HUDEP-2 (cell line): ENCODE data around the gene ZNHIT3.
A peak's percentile ranks its signal among the peaks of the same experiment; 100 is the strongest.

Experiments
- DNase-seq, 76 experiments: peaks; one replicate each; lab custom pipeline; 2025; ENCODE audit not compliant: unreplicated experiment in 76 of 76; lab: John Stamatoyannopoulos, UW

ZNHIT3 gene

GRCh38 chr17:36509272-36509985 lies 22.9 kb downstream of the ZNHIT3 start:
- DNase-seq, result no peak

DNA sequence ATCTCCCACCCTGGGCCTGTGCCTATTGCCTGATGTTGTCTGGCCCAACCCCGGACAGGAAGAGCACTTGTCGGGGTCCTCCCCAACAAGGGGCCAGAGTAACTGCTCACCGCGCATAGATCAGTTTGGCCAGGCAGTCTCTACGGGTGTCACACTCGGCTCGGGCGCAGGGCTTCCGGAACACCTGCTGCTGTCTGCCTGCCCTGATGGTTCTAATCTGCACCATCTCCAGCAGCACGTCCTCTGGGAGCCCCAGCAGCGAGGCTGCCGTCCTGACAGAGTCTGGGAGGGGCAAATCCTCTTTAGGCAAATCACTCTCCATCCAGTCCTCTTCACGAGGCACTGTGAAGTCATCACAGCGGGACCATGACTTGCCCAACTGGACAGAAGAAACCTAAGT lies 24.2 kb downstream of the ZNHIT3 start:
- DNase-seq, result no peak

DNA sequence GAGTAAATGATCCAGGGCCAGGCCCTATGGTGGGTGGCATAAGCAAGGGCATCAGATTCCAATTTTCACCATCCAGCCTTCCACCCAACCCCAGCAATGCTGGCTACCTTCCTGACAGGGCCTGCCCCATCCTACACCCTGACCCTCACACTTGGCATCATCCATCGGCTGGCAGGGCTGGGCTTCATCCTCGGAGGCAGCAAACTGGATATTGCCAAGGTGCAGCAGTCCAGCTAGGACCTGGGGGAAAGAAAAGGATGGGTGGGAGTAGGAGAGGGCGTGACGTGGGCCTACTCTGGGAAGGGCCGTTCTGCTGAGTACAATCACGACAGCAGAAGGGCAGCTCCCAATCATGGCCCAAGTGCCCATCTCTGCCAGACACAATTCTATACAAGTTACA lies 24.7 kb downstream of the ZNHIT3 start:
- DNase-seq, result no peak

GRCh38 chr17:36512641-36513040 lies 26.2 kb downstream of the ZNHIT3 start:
- DNase-seq, result no peak

DNA sequence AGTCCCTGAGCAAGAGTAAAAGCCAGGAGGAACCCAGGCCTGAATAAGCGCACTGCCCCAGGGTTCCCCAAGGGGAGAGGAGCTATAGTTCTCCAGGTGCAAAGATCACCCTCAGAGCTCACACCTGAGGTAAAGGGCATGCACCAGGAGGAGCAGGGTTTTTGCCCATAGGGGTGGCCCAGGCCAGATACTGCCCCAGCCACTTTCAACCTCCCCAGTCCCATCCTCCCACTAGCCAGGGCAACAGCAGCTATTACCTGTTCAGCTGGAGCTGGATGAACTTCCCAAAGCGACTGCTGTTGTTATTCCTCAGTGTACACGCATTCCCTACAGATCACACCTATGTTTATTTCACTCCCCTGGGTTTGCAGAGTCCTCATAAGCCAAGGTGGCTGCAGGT lies 28.4 kb downstream of the ZNHIT3 start:
- DNase-seq, result no peak

GRCh38 chr17:36515837-36516236 lies 29.4 kb downstream of the ZNHIT3 start:
- no peak for DNase-seq

- no peak for DNase-seq
Observed at GRCh38 chr17:36523113-36523512, 36.6 kb downstream of the ZNHIT3 start.

DNA sequence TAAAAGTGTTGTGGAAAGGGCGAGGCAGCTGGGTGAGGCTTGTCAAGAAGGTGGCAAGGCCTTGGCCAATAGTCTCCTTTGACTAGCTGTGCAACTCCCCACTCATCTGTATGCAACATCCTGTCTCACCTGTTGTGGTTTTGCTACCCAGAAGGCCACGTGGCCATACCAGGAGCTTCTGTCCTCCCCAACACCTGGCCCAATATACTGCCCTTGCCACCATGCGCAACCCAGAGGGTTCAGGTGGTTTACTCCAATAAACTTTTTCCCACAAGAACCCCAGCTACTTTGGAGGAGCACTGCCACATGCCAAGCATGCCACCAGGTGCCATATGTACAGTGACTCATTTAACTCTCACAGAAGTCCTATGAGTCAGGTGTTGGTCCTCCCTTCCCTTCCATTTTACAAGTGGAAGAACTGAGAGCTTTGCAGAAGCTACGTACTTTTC lies 38.0 kb downstream of the ZNHIT3 start:
- no peak for DNase-seq

GRCh38 chr17:36525113-36525512 lies 38.6 kb downstream of the ZNHIT3 start:
- no peak for DNase-seq

DNA sequence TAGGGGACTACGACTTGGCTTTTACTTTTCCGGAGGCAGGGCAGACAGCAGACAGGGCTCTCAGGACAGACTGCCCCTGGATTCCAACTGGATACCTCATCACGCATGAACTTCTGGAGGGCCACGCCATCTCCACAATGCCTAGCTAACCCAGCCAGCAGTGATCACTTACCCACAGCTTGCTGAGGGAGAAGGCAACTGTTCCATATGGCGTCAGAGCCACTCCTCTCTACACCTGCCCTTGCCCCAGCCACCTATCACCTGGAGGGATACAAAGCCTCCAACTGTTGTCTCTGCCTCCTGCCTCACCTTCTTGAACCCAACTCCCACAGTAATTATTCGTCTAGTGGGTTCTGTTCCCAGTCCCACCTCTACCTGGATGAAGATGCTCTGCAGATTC lies 39.4 kb downstream of the ZNHIT3 start:
- no peak for DNase-seq

GRCh38 chr17:36527621-36528250 lies 41.3 kb downstream of the ZNHIT3 start:
- no peak for DNase-seq

- DNase-seq, result no peak
Observed at GRCh38 chr17:36529121-36529520, 42.6 kb downstream of the ZNHIT3 start.

DNA sequence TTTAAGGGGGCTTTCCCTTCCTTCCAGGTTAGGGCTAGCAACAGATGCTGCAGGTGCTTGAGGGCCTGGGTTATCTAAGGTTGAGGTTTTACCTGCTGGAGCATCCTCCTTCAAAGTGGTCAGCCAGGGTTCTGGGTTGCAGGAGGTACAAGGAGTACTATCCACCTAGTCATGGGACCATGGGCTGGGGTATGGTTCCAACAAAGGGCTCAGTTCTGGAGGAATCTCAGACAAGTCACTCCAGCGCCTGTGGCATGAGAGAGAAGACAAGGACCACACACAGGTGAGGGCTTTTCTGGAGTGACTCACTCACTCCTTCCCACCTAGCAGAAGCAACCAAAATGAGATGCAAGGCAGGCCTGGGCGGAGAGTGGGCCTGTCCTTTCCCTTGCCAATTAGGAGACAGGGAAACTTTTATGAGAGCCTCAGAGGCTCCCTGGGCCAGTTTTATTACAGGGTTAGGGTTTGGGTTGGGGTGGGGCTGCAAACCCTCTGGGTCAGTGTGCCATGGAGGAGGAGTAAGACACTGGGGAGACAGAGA lies 46.0 kb downstream of the ZNHIT3 start:
- no peak for DNase-seq

DNA sequence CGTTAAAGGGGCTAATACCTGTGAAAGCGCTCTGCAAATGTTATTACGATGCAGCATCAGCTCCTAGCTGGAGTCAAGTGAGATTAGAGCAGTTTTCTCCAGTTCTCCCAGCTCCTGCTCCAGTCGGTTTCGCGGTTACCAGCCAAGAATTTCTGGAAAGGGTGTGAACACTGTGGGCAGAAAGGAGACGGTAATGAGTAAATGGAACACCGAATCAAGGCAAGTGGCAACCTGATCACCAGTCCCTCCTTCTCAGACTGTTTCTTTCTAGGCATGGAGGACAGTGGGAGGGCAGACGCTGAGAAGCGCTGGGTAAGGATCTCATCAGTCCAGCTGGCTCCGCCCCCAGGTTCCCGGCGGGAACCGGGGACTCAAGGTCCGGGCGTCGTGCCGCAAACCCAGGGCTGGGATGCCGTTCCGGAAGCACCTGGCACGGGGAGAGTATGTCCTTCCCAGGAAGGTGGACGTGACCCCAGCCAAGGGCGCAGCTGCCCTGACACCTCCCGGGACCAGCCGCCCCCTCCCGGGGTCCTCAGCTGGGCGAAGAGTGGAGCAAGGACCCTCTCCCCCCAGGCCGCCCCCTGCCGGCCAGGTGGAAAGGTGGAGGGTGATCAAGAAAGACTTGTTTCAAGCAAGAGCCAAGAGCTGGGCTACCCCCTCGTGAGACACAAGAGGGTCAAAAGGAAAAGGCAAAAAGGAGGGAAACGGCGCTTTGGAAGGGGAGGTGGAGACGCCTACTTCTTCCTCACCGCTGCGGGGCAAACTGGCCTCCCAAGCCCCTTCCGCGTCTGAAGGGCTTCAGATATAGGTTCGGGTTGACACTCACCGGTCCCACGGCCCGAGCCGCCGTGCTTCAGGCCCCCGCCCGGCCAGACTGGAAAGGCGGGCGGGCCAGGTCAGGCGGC lies 47.7 kb downstream of the ZNHIT3 start:
- DNase-seq, result peak in 65 of 76 experiments; percentile 4 to 75 (median 45)

DNA sequence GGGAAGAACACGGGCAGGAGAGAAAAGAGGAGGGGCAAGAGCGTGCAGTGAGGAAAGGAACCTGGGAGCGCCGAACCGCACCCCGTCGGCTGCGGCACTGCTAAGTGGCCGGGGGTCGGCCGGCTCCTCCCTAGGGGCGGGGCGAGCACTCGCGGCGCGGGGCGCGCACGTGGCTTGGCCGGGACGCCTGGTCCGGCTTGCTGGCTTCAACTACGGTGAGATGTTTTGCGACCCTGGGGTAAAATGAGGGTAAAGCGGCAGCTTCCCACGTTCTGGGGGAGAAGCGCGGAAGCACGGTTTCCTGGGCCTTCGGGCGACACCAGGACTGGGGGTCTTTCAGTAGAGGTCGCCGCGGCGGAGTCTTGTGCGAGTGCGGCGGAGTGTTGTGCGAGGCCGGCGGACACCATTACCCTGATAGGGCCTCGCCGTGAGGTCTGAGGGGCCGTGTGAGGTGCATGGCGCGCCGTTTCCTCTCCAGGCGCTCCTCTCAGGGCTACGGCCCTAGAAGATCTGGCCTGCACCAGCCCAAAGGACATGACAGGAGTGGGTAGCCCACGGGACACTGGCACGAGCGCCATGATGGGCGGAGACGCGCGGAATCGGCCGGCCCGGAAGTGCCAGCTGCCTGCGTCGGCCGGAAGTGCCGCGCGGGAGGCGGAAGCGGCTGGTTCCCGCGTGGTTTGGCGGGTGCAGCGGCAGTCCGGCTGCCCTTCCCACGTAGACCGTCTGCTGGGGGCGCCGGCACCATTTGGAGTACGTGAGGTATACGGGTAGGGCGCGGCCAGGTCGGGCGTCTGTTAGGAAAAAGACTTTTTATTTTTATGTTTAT lies 48.6 kb downstream of the ZNHIT3 start, which contains the start of the genes MYO19 and PIGW:
MYO19 (minus strand) TSS at position 29 of the 829 bp plus-strand sequence. CDS start 2,330 bp downstream, outside the sequence.
PIGW (plus strand) TSS at position 148 of the 829 bp plus-strand sequence. CDS start 2,115 bp downstream, outside the sequence.
- peak in 74 of 76 experiments; percentile 51 to 94 (median 84) for DNase-seq

GRCh38 chr17:36535669-36536081 lies 49.2 kb downstream of the ZNHIT3 start:
- DNase-seq, result no peak

DNA sequence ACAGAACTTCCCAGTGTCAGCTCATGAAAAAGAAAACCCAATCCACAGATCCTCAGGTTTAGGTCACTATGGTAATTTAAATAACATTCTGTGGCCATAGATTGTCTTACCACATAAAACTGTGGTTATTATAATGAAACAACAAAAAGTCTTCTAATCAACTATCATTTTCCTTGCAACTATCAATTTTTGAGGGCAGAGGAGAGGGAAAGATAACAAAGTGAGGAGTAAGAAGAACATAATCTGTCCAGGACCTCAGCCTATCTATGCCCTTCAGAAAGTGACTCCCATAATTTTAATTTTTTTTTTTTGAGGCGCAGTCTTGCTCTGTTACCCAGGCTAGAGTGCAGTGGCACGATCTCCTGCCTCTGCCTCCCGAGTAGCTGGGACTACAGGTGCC lies 54.2 kb downstream of the ZNHIT3 start:
- peak in 18 of 76 experiments; percentile 3 to 59 (median 16) for DNase-seq

DNA sequence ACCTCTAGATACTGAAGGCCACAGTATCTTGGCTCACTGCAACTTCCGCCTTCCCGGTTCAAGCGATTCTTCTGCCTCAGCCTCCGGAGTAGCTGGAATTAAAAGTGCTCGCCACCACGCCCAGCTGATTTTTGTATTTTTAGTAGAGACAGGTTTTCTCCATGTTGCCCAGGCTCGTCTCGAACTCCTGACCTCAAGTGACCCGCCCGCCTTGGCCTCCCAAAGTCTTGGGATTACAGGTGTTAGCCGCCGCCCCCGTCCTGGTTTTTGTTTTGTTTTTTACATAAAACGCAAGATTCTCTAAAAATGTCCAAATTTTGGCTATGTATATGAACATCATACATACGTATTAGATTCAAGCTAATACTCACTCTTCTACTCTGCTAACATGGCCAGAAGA lies 56.3 kb downstream of the ZNHIT3 start:
- no peak for DNase-seq

- peak in 62 of 76 experiments; percentile 7 to 63 (median 40) for DNase-seq
Observed at GRCh38 chr17:36544044-36544306, 57.5 kb downstream of the ZNHIT3 start.
